GM19193 (cell line): Measurements from ENCODE around the gene GCFC2.

ENCODE experiments used
- POLR2A ChIP-seq: IDR thresholded peaks from 4 replicates; pipeline ENCODE4 v1.6.1; 2011; ENCODE audit not compliant: insufficient read depth, insufficient read length; ENCODE audit errors: extremely low read depth

Gene GCFC2

DNA sequence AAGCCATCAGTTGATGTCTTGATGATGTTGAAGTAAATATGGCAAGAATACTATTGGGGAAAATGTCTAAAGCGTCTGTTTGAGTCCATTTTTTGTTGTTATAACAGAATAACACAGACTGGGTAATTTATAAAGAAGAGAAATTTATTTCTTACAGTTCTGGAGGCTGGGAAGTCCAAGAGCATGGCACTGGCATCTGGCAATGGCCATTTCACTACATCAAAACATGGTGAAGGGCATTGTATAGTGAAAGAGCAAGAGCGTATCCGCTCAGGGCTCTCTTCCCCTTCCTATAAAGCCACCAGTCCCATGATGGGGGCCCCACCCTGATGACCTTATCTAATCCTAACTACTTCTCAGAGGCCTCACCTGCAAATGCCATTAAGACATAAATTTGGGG lies 93.8 kb downstream of the GCFC2 start:
- no peak for TF ChIP-seq POLR2A

GRCh38 chr2:75616406-75616805 lies 94.3 kb downstream of the GCFC2 start:
- TF ChIP-seq POLR2A, result no peak

DNA sequence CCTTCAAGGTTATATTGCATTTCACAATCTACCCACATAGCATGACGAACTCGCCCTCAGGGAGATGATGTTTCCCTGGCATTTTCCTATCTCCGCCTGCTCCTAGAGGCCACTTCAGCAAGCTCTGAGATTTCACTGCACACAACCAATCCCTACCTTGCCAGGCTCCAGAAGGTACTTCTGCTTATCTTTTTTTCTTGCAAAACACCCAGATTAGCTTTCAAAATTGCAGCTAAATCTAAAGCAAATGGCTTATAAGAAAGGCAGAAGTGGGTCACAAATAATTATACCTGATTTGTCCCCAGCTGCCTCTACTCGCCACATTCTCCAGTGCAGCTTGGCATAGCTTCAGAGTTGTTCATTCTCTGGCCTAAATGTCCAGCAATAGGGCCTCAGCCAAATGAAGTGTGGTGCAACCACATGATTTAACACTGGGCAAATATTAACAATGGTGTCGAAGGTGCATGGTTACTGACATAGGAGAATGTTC lies 96.5 kb downstream of the GCFC2 start:
- TF ChIP-seq POLR2A, result no peak

GRCh38 chr2:75612862-75613243 lies 97.9 kb downstream of the GCFC2 start:
- TF ChIP-seq POLR2A, result no peak
